CD14-positive monocyte (primary cell): Measurements from ENCODE around the gene VAT1. TPM values are rescaled to one million over a fixed set of nuclear protein-coding genes. Genes with fewer than 3 reads are reported as not detected.

Source experiments
- DNase-seq, 3 donors: peaks; one replicate each; pipeline ENCODE4 v3.0.0-alpha.2; 2011 to 2022
- H2AFZ ChIP-seq: 2 replicates; pipeline ENCODE4 v1.6.0; 2012; ENCODE audit warnings: mild to moderate bottlenecking, low read depth, low read length, inconsistent platforms; ENCODE audit not compliant: insufficient read depth, poor library complexity, severe bottlenecking
- H3K27ac ChIP-seq, 2 donors: 1 replicate in 1 of 2; 2 replicates in 1 of 2; pipeline ENCODE4 v1.5.1; 2012 to 2013; ENCODE audit warnings: low read length in 2 of 2, control low read depth in 1 of 2, inconsistent platforms in 1 of 2, low read depth in 1 of 2, mild to moderate bottlenecking in 1 of 2
- H3K27me3 ChIP-seq, 2 donors: one replicate each; pipeline versions ENCODE4 v1.6.0 to v1.6.1; 2011 to 2013; ENCODE audit warnings: low read length in 2 of 2; ENCODE audit not compliant: control insufficient read depth in 2 of 2, insufficient read depth in 2 of 2
- H3K36me3 ChIP-seq, 2 donors: replicated peaks in 1 of 2; 1 replicate in 1 of 2; 2 replicates in 1 of 2; pipeline versions ENCODE4 v1.5.1 to v1.6.1; 2012 to 2013; ENCODE audit warnings: low read length in 2 of 2, control low read depth in 1 of 2, inconsistent platforms in 1 of 2, mild to moderate bottlenecking in 1 of 2; ENCODE audit not compliant: insufficient read depth in 2 of 2, control insufficient read depth in 1 of 2
- H3K4me1 ChIP-seq, 2 donors: 1 replicate in 1 of 2; 2 replicates in 1 of 2; pipeline versions ENCODE4 v1.5.1 to v1.6.1; 2012 to 2013; ENCODE audit warnings: low read length in 2 of 2, control low read depth in 1 of 2, inconsistent platforms in 1 of 2, mild to moderate bottlenecking in 1 of 2, moderate library complexity in 1 of 2; ENCODE audit not compliant: insufficient read depth in 2 of 2, control insufficient read depth in 1 of 2
- H3K4me2 ChIP-seq: replicated peaks from 2 replicates; pipeline ENCODE3; 2012; ENCODE audit warnings: low read length, moderate library complexity, mild to moderate bottlenecking; ENCODE audit not compliant: poor library complexity, severe bottlenecking; ENCODE audit errors: extremely low read depth
- H3K4me3 ChIP-seq, 3 experiments: fragments of 200-600 bp in 1 of 3; sonication (generic) in 1 of 3; replicated peaks in 1 of 3; 1 replicate in 2 of 3; 2 replicates in 1 of 3; pipeline ENCODE4 v1.5.1; 2011 to 2013; ENCODE audit warnings: low read length in 3 of 3, mild to moderate bottlenecking in 3 of 3, control low read depth in 2 of 3, low read depth in 2 of 3, inconsistent platforms in 1 of 3, moderate library complexity in 1 of 3
- H3K79me2 ChIP-seq: 2 replicates; pipeline ENCODE4 v1.6.0; 2012; ENCODE audit warnings: mild to moderate bottlenecking, control low read depth, inconsistent platforms, low read length, moderate library complexity; ENCODE audit not compliant: insufficient read depth
- H3K9ac ChIP-seq: 2 replicates; pipeline ENCODE4 v1.6.0; 2017; ENCODE audit warnings: low read length, mild to moderate bottlenecking; ENCODE audit not compliant: insufficient read depth, poor library complexity, severe bottlenecking
- H3K9me3 ChIP-seq, 2 donors: replicated peaks in 1 of 2; 1 replicate in 1 of 2; 2 replicates in 1 of 2; pipeline versions ENCODE4 v1.5.1 to v1.6.1; 2012 to 2013; ENCODE audit warnings: low read length in 2 of 2, control low read depth in 1 of 2; ENCODE audit not compliant: control insufficient read depth in 1 of 2, insufficient read depth in 1 of 2
- H4K20me1 ChIP-seq: 2 replicates; pipeline ENCODE4 v1.6.0; 2012; ENCODE audit warnings: mild to moderate bottlenecking, low read length, control low read depth, moderate library complexity; ENCODE audit not compliant: insufficient read depth
- H3K27ac Mint-ChIP-seq, 7 donors: one replicate each; pipeline ENCODE4 v1.8.0; 2020; ENCODE audit warnings: mild to moderate bottlenecking in 7 of 7, mixed read lengths in 7 of 7, moderate library complexity in 6 of 7, inconsistent platforms in 2 of 7
- H3K27me3 Mint-ChIP-seq, 3 donors: one replicate each; pipeline ENCODE4 v1.8.0; 2021 to 2022; ENCODE audit warnings: low read depth in 3 of 3, mild to moderate bottlenecking in 3 of 3, mixed read lengths in 3 of 3, moderate library complexity in 3 of 3, inconsistent platforms in 1 of 3
- H3K36me3 Mint-ChIP-seq, 2 donors: one replicate each; pipeline ENCODE4 v1.8.0; 2020; ENCODE audit warnings: mixed read lengths in 2 of 2, inconsistent platforms in 1 of 2, mild to moderate bottlenecking in 1 of 2
- H3K4me1 Mint-ChIP-seq: one replicate; pipeline ENCODE4 v1.8.0; 2020; ENCODE audit warnings: mild to moderate bottlenecking, mixed read lengths
- H3K4me3 Mint-ChIP-seq, 2 donors: one replicate each; pipeline ENCODE4 v1.8.0; 2020; ENCODE audit warnings: mild to moderate bottlenecking in 2 of 2, mixed read lengths in 2 of 2, moderate library complexity in 1 of 2
- H3K9me3 Mint-ChIP-seq, 7 donors: one replicate each; pipeline ENCODE4 v1.8.0; 2020 to 2022; ENCODE audit warnings: mixed read lengths in 7 of 7, mild to moderate bottlenecking in 6 of 7, moderate library complexity in 6 of 7, inconsistent platforms in 2 of 7
- WGBS: methylation state at CpG from one replicate; pipeline ENCODE4 v1.1.5; 2013; ENCODE audit warnings: missing lambda C conversion rate; ENCODE audit not compliant: insufficient coverage; 5-methylcytosine and 5-hydroxymethylcytosine counted together
- intact Hi-C, 2 donors: fragments of 100-400 bp; cut with micrococcal nuclease; formaldehyde crosslinking; loops; one replicate each; pipeline versions ENCODE4 v1.15.0 to v1.15.1; 2023
- polyA plus RNA-seq, 3 donors: library from polyadenylated mRNA; depleted of rRNA in 1 of 3; unstranded in 2 of 3; stranded (reverse) in 1 of 3; fragments of 300-500 nt in 2 of 3; fragments of >200 nt in 1 of 3; fragmentation: Illumina TruSeq in 2 of 3; gene quantifications; 1 replicate in 2 of 3; 2 replicates in 1 of 3; pipeline ENCODE4 v1.2.3, GENCODE V29; 2012 to 2021
- TF ChIP-seq, protein P1 (sequence below): fragments of 200-600 bp; IDR thresholded peaks from one replicate; pipeline ENCODE4 v1.8.0; 2022; ENCODE audit warnings: antibody characterized with exemption, mild to moderate bottlenecking

Gene VAT1
- polyA plus RNA-seq, 3 donors: 12.7 to 39.5 (median 38.0) TPM

DNA sequence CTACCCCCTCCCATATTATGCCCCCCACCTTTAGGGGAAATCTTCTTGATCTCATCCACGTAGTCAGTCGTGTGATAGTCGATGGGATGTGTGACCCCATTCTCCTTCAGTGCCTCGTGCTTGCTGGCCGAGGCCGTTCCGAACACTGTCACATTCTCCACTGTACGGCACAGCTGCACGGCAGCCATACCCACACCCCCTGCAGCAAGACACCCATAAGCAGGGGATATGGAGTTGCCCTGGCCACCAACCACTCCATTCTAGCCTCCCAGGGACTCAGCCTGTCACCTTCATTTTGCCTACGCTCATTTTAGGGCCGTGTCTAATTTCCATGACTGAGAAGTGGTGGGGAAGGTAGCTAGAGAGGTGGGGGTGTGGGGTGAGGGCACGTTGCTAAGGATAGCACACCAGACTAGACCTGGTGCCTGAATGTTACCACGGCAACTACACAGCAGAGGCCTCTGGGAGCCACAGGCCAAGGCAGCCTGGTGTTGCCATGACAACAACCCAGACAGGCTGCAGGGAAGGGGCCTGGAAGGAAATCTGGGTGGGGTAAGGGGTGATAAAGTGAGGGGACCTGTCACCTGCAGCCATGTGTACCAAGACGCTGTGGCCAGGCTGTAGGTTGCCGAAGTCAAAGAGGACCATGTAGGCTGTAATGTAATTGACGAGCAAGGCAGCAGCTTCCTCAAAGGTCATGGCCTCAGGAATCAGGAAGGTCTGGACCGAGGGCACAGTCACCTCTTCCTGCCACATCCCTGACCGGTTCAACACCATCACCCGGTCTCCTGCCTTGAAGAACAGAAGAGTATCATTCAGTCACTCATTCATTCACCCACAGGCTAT is 4.0 kb downstream of the VAT1 start:
- H3K4me2 ChIP-seq: peak overlapping the region; percentile 100
- WGBS: 70% methylated on average over 16 of the region's 19 CpGs
- H3K79me2 ChIP-seq: peaks cover 19% of the 10 kb centered on the region
- H4K20me1 ChIP-seq: peaks cover 25% of the 10 kb centered on the region
- Mint-ChIP-seq H3K9me3 (no peaks in the 10 kb centered on the region), H3K4me3 (peak overlapping the region; percentile 25 to 54), H3K36me3 (peaks cover 32 to 34% of the 10 kb centered on the region in 2 donors), H3K27me3 (peaks cover 0 to 2% (median 0%) of the 10 kb centered on the region in 3 donors), H3K27ac (peak overlapping the region; percentile 72 to 91 (median 84)), H3K4me1 (peaks cover 62% of the 10 kb centered on the region)
- peak; percentile 63 to 74 (median 73) for DNase-seq
- H3K27me3 ChIP-seq: no peaks in the 10 kb centered on the region
- no peaks in the 10 kb centered on the region for H3K9me3 ChIP-seq
- peak overlapping the region in 1 of 3 experiments; percentile 10 for H3K4me3 ChIP-seq
- no peak overlapping the region for H2AFZ ChIP-seq
- H3K9ac ChIP-seq: no peak overlapping the region
- peaks cover 23 to 32% of the 10 kb centered on the region in 2 donors for H3K36me3 ChIP-seq
- peak overlapping the region; percentile 7 to 54 for H3K27ac ChIP-seq
- H3K4me1 ChIP-seq: peaks cover 58 to 59% of the 10 kb centered on the region in 2 donors
- intact Hi-C loops: loop anchor here in 1 of 2 donors (10.0 kb wide), 1 partner anchor 107 kb away; the partner anchor contains the start of gene BRCA1
- TF ChIP-seq, protein P1, sequence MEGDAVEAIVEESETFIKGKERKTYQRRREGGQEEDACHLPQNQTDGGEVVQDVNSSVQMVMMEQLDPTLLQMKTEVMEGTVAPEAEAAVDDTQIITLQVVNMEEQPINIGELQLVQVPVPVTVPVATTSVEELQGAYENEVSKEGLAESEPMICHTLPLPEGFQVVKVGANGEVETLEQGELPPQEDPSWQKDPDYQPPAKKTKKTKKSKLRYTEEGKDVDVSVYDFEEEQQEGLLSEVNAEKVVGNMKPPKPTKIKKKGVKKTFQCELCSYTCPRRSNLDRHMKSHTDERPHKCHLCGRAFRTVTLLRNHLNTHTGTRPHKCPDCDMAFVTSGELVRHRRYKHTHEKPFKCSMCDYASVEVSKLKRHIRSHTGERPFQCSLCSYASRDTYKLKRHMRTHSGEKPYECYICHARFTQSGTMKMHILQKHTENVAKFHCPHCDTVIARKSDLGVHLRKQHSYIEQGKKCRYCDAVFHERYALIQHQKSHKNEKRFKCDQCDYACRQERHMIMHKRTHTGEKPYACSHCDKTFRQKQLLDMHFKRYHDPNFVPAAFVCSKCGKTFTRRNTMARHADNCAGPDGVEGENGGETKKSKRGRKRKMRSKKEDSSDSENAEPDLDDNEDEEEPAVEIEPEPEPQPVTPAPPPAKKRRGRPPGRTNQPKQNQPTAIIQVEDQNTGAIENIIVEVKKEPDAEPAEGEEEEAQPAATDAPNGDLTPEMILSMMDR: no peak

DNA sequence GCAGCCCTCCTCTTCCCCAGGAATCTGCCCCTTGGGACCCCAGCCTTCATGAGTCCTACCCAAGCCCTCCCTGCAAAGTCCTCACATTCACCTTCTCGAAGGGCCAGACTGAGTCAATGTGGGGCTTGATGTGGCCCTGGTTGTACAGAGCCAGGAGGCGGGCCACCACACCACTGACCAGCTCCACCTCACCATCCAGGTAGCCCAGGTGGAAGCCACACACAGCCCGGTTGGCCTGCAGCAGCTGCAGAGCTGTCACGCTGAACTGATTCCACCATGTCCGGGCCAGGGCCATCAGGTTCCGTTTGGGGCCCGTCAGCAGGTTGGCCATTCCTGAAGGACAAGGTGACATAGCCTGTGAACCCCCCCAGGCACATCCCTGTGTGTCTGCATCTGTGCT is 6.0 kb downstream of the VAT1 start:
- DNase-seq: no peak
- Mint-ChIP-seq H3K27me3 (no peaks in the 10 kb centered on the region), H3K36me3 (peaks cover 48 to 50% of the 10 kb centered on the region in 2 donors), H3K4me1 (peaks cover 61% of the 10 kb centered on the region), H3K9me3 (no peaks in the 10 kb centered on the region), H3K27ac (peak overlapping the region in 1 of 7 donors; percentile 54), H3K4me3 (no peak overlapping the region)
- Histone ChIP-seq H3K9me3 (no peaks in the 10 kb centered on the region), H3K27me3 (no peaks in the 10 kb centered on the region), H4K20me1 (peaks cover 26% of the 10 kb centered on the region), H3K4me1 (peaks cover 53% of the 10 kb centered on the region in 2 donors), H3K79me2 (peaks cover 11% of the 10 kb centered on the region), H3K36me3 (peaks cover 39 to 50% of the 10 kb centered on the region in 2 donors), H2AFZ (no peak overlapping the region), H3K4me2 (no peak overlapping the region), H3K4me3 (no peak overlapping the region), H3K9ac (no peak overlapping the region), H3K27ac (no peak overlapping the region)
- intact Hi-C loops: loop anchor here in 1 of 2 donors (10.0 kb wide), 1 partner anchor 109 kb away; the partner anchor contains the start of gene BRCA1
- 99% methylated on average over 7 of the region's 7 CpGs for WGBS
- TF ChIP-seq, protein P1: no peak
